ENCODE measurements around the gene PRICKLE1. TPM values are rescaled to one million over a fixed set of nuclear protein-coding genes. Genes with fewer than 3 reads are reported as not detected.

PRICKLE1 gene
- total RNA-seq, 3 donors from 2014 or later, result 0.93 to 7.1 (median 4.4) TPM

- ATAC-seq (no peak), DNase-seq (no peak)
- intact Hi-C loops (cut with DNase I, micrococcal nuclease), result no loop called here
- H3K36me3 ChIP-seq (ENCODE audit: low read depth), result no peaks in the 10 kb centered on the region
- peaks cover 5% of the 10 kb centered on the region for H3K4me1 ChIP-seq (ENCODE audit: low read depth)
- H3K9me3 ChIP-seq, result no peaks in the 10 kb centered on the region
- H3K4me3 ChIP-seq, result no peak overlapping the region
- no peak for TF ChIP-seq CTCF (IDR thresholded peaks at IDR 0.05)
Measured at GRCh38 chr12:42584651-42585111, 4.9 kb downstream of the PRICKLE1 start.

GRCh38 chr12:42583016-42583415 is 6.5 kb downstream of the PRICKLE1 start:
- H3K9me3 ChIP-seq, result no peaks in the 10 kb centered on the region
- TF ChIP-seq CTCF (IDR thresholded peaks at IDR 0.05), result no peak
- DNase-seq (no peak), ATAC-seq (no peak)
- H3K4me1 ChIP-seq (ENCODE audit: low read depth), result no peaks in the 10 kb centered on the region
- H3K4me3 ChIP-seq, result no peak overlapping the region
- H3K36me3 ChIP-seq (ENCODE audit: low read depth), result no peaks in the 10 kb centered on the region
- intact Hi-C loops (cut with DNase I, micrococcal nuclease), result no loop called here

- Histone ChIP-seq H3K9me3 (no peaks in the 10 kb centered on the region), H3K4me3 (no peak overlapping the region), H3K36me3 (ENCODE audit: low read depth) (no peaks in the 10 kb centered on the region), H3K4me1 (ENCODE audit: low read depth) (no peaks in the 10 kb centered on the region)
- ATAC-seq, result no peak
- no peak for DNase-seq
- TF ChIP-seq CTCF (IDR thresholded peaks at IDR 0.05), result no peak
- intact Hi-C loops (cut with DNase I, micrococcal nuclease), result no loop called here
Measured at GRCh38 chr12:42582498-42582897, 7.0 kb downstream of the PRICKLE1 start.

- intact Hi-C loops (cut with DNase I, micrococcal nuclease), result no loop called here
- no peaks in the 10 kb centered on the region for H3K36me3 ChIP-seq (ENCODE audit: low read depth)
- ATAC-seq, result no peak
- H3K4me1 ChIP-seq (ENCODE audit: low read depth), result no peaks in the 10 kb centered on the region
- no peak overlapping the region for H3K4me3 ChIP-seq
- H3K9me3 ChIP-seq, result no peaks in the 10 kb centered on the region
- TF ChIP-seq CTCF (IDR thresholded peaks at IDR 0.05), result no peak
- no peak for DNase-seq
Measured at GRCh38 chr12:42582050-42582449, 7.5 kb downstream of the PRICKLE1 start.

GRCh38 chr12:42576374-42576773 is 13.2 kb downstream of the PRICKLE1 start:
- Histone ChIP-seq H3K9me3 (no peaks in the 10 kb centered on the region), H3K4me3 (no peak overlapping the region), H3K4me1 (ENCODE audit: low read depth) (no peaks in the 10 kb centered on the region), H3K36me3 (ENCODE audit: low read depth) (no peaks in the 10 kb centered on the region)
- ATAC-seq (no peak), DNase-seq (no peak)
- TF ChIP-seq CTCF (IDR thresholded peaks at IDR 0.05), result no peak
- intact Hi-C loops (cut with DNase I, micrococcal nuclease), result no loop called here

- intact Hi-C loops (cut with DNase I, micrococcal nuclease), result no loop called here
- H3K4me3 ChIP-seq, result no peak overlapping the region
- DNase-seq (no peak), ATAC-seq (no peak)
- no peaks in the 10 kb centered on the region for H3K4me1 ChIP-seq (ENCODE audit: low read depth)
- no peak for TF ChIP-seq CTCF (IDR thresholded peaks at IDR 0.05)
- H3K36me3 ChIP-seq (ENCODE audit: low read depth), result no peaks in the 10 kb centered on the region
- H3K9me3 ChIP-seq, result no peaks in the 10 kb centered on the region
Measured at GRCh38 chr12:42575717-42576116, 13.8 kb downstream of the PRICKLE1 start.

Data from mucosa of descending colon (tissue), 3 donors.